KOPT-K1 (cell line): Measurements from ENCODE around the gene AEN.

Experiments
- H3K27ac ChIP-seq: fragments of 200-600 bp; sonication (generic); 2 replicates; pipeline ENCODE4 v1.5.1; 2016; ENCODE audit warnings: antibody characterized with exemption, mild to moderate bottlenecking, low read depth, low read length; ENCODE audit not compliant: poor library complexity, severe bottlenecking
- H3K36me3 ChIP-seq: fragments of 200-600 bp; sonication (generic); 2 replicates; pipeline ENCODE4 v1.5.1; 2017; ENCODE audit warnings: antibody characterized with exemption, mild to moderate bottlenecking, low read length, moderate library complexity; ENCODE audit not compliant: insufficient read depth
- H3K9me3 ChIP-seq: fragments of 200-600 bp; sonication (generic); 2 replicates; pipeline ENCODE4 v1.5.1; 2017; ENCODE audit warnings: antibody characterized with exemption, low read length, mild to moderate bottlenecking; ENCODE audit not compliant: insufficient read depth, poor library complexity, severe bottlenecking

Gene AEN

DNA sequence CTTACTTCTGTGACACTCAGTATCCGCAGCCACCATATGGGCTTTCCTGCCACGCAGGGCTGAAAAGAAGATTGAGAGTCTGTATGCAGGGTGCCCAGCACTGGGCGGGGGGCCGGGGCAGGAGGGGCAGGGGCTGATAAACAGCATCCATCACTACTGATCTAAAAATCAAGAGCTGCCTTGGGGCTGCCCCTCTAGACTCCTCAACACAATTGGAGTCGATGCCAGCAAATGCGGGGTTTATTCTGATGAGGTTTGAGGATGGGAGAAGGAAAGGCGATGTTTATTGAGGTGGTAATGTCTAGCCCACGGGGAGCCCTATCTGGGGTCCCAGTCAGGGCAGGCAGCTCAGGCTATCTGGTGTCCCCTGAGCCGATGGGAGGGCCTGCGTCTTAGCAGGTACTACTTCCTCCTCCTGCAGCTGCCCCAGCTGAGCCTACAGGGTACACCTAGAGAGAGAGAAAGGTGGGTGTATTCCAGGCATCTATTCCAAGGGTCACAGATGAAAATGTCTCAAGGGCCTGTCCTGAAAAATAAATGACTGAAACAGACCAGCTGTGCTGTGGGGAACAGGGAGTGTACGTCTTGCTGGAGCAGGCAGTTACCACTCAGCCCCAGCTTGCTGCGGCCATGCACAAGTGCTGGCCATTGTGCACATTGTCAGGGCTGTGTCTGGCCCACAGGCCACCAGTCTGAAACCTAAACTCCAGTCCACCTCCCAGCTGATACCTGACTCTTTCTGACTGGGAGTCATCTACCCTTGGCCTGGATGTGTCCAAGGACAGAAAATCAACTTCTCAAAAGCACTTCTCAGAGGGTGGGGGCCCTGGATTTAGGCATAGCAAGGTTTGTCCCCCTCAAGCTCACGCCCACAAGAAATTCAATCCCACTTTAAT is 37.2 kb downstream of the AEN start:
- no peak overlapping the region for H3K27ac ChIP-seq
- H3K36me3 ChIP-seq = no peaks in the 10 kb centered on the region
- no peaks in the 10 kb centered on the region for H3K9me3 ChIP-seq

DNA sequence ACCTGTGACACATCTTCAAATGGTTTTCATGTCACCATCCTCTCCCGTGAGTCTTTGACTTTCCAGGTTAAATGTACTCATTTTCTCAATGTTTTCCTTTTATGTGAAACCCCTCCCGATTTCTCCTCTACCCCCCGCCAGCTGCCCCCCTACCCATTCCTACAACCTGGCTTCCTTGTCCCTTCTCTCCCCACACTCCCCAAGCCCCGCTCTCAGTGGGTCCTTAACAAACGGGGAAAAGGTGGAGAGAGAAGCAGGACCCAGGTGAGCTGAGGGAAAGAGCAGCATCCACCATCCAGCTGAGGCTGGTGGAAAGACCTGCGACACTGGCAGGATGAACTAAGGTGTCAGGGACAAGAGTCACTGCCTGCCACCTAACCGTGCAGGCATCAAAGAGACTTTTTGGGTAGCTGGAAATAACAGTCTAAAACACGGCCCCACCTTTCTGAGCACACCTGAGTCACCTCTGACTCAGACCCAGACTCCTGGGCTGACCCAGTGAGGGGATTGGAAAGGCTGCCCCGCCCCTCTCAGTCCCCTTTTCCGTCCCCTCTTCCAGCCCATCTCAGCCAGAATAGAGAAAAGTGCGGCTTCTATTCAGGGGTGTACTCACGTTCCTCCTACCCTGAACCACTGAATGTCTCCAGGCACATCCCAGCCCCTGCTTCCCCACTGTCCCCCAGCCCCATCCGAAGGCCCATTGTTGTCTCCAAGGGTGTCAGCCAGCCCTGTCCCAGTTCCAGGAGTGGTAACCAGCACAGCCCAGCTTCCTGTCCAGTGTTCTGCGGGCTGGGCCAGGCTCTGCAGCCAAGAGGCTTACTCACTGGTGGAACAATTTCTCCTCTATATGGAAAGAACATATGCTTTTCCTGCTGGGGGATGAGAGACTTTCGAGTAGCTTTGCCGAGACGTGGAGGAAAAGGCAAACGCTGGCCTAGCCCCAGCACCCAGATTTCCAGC is 38.1 kb downstream of the AEN start:
- H3K9me3 ChIP-seq = no peaks in the 10 kb centered on the region
- no peaks in the 10 kb centered on the region for H3K36me3 ChIP-seq
- no peak overlapping the region for H3K27ac ChIP-seq

DNA sequence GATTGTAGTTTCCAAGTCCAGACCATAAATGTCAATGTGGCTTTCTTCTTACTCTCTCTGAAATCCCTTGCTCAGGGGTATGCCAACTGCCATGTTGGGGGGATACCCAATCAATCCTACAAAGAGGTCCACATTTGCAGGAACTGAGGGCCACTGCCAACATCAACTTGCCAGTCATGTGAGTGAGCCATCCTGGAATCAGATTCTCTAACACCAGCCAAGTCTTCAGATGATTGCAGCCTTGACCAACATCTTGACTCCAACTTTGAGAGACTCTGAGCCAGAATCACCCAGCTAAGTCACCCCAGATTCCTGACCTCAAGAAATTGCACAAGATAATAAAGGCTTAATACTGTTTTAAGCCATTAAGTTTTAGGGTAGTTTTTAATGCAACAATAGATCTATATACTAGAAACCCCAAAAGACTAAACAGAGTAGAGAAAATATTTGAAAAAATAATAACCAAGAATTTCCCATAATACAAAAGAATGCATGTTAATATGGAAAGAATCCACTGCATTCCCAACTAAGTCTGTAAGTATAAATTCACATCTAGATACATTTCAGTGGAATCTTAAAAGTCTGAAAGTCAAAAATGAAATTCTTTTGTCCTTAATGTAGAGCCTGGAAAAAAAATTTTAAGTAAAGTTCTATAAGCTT is 40.0 kb downstream of the AEN start:
- no peaks in the 10 kb centered on the region for H3K9me3 ChIP-seq
- no peak overlapping the region for H3K27ac ChIP-seq
- no peaks in the 10 kb centered on the region for H3K36me3 ChIP-seq

DNA sequence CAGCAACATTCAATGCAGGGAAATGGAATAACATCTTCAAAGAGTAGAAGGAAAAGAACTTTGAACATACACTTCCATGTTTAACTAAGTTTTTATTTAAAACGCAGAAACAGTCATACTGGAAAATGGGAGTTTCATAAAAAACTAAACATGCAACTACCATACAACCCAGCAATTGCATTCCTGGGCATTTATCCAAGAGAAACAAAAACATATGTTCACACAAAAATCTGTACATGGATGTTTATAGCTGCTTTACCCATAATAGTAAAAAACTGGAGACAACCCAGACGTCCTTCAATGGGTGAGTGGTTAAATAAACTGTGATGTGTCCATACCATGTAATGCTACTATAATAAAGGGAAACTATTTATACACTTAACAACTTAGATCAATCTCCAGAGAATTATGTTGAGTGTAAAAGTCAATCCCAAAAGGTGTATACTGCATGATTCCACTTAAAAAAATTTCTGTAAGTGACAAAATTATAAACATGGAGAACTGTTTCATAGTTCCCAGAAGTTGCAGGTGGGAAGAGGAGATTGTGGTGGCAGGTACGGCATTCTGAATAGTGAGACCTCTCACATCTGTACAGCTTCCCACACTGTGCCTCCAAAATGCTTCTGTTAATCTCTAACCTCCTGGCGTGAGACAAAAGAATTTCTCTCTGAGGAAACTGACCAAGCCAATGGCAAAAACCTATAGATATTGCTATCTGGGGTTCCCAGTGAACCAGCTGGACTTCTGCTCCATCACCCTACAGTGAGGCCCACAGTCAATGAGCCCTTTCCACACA is 40.8 kb downstream of the AEN start:
- Histone ChIP-seq H3K9me3 (no peaks in the 10 kb centered on the region), H3K36me3 (no peaks in the 10 kb centered on the region), H3K27ac (no peak overlapping the region)

DNA sequence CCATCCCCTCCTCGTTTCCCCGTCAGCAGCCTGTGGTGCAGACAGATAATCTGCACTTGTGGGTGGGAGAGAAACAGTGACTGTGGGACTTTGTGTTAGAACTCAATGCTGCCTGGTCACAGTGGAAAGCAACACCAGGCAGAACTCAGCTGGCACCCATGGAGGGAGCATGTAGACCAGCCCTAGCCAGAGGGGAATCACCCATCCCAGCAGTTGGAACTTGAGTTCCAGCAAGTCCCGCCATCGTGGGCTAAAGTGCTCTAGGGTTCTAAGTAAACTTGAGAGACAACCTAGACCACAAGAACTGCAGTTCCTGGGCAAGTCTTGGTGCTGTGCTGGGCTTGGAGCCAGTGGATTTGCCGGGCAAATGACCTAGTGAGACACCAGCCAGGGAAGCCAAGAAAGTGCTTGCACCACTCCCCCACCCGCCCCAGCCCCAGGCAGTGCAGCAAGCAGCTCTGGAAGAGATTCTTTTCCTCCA is 42.0 kb downstream of the AEN start:
- Histone ChIP-seq H3K36me3 (no peaks in the 10 kb centered on the region), H3K9me3 (no peaks in the 10 kb centered on the region), H3K27ac (no peak overlapping the region)

DNA sequence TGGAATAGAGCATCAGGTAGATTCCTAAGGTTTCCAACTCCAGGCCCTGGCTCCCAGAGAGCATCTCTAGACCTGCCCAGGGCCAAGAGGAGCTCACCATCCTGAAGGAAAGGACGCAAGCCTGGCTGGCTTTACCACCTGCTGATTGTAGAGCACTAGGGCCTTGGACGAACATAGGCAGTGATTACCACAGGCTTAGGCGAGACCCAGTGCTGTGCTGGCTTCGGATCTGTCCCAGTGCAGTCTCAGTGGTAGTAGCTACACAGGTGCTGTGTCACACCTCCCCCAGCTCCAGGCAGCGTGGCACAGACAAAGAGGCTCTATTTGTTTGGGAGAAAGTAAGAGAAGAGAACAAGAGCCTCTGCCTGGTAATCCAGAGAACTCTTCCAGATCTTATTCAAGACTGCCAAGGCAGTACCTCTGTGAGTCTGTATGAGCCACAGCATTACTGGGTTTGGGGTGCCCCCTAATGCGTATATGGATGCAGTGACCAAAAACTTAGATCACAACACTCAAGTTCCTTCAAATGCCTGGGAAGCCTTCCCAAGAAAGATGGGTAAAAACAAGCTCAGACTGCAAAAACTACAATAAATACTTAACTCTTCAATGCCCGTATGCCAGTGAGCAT is 43.1 kb downstream of the AEN start:
- no peaks in the 10 kb centered on the region for H3K36me3 ChIP-seq
- H3K9me3 ChIP-seq = no peaks in the 10 kb centered on the region
- H3K27ac ChIP-seq = no peak overlapping the region

DNA sequence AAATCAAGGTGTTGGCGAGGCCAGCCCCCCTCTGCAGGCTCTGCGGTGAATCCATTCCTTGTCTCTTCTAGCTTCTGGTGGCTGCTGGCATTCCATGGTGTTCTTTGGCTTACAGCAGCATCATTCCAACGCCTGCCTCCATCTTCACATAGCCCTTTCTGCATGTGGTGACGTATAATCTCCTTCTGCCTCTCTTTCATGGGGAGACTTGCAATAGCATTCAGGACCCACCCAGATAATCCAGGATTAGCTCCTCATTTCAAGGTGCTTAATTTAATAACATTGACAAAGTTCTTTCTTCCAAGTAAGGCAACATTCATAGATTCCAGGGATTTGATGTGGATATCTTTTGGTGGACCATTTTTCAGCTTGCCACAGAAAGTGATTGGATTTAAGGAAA is 53.5 kb downstream of the AEN start:
- no peaks in the 10 kb centered on the region for H3K9me3 ChIP-seq
- no peaks in the 10 kb centered on the region for H3K36me3 ChIP-seq
- H3K27ac ChIP-seq = no peak overlapping the region

DNA sequence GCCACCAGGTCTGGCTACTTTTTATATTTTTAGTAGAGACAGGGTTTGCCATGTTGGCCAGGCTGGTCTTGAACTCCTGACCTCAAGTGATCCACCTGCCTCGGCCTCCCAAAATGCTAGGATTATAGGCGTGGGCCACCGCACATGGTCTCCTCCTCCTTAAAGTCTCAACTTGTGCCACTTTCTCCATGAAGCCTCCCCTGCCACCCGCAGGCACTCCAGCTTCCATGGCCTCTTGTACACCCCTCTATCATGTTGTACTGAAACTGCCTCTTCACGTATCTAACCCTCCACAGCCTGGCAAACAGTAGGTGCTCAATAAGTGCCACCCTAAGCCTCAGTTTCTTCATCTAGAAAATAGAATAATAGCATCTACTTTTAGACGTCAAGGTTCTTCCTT is 57.6 kb downstream of the AEN start:
- no peaks in the 10 kb centered on the region for H3K36me3 ChIP-seq
- no peak overlapping the region for H3K27ac ChIP-seq
- no peaks in the 10 kb centered on the region for H3K9me3 ChIP-seq

DNA sequence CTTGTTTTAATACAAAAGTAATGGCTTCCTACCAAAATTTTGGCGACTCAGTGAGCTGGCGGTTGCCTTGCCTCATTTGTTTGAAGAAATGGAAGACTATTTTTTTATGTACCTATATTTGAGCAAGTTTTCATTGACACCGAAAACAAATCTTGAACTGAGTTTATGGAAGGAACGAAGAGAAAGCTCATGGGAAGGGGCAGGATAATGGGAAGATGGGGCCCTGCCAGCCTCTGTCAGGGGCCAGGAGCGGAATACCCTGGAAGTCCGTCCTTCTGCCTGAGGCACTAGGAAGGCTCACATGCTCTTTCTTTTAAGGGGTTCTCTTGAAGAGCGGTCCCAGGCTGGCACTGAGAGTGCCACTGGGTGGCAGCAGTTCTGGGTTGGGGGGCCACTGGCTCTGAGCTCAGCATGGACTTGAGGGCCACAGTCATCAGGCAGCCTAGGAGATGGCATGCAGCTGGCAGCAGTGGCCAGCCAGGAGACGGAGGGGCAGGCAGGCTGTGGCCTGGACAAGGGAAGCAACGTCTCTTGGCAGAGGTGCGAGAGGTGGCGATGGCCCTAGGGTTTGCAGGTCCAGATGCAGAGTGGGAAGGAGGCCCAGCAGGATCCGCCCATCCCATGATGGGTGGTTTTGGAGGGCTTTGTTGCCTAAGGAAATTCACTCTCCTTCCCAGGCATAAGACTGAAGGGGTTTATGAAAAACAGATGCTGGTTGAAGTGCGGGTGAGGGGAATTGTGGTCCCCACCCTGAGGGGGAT is 59.3 kb downstream of the AEN start:
- Histone ChIP-seq H3K9me3 (no peaks in the 10 kb centered on the region), H3K36me3 (no peaks in the 10 kb centered on the region), H3K27ac (no peak overlapping the region)

DNA sequence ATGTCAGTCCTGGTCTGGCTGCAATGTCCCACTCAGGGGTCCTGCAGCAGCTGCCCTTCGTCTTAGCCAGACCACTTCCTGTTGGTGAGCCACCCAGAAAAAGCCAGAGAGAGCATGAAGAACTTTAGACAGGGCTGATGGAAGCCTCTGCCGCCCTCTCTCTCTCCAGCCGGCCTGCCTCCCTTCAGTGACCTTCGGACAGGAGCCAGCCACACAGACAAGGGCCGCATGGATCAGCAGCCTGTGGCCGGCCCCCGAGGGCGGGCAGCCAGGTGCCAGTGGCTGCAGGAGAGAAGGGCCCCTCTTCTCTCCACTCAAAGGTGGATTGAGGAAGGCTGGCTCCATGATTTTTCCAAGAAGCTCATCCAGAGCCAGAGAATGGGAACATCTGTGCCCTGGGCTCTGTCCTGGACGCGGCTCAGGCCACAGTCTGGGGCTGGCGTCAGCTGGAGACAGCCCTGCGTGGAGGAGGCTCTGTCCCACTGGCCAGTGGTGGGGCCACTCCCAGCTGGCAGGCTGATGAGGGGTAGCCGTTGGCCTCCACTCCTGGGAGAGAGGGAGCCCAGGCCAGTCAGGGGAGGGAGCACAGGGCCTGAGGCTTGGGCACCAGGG is 60.6 kb downstream of the AEN start:
- Histone ChIP-seq H3K9me3 (no peaks in the 10 kb centered on the region), H3K27ac (no peak overlapping the region), H3K36me3 (no peaks in the 10 kb centered on the region)
